ENCODE data around the gene COL4A1. TPM values are rescaled to one million over a fixed set of nuclear protein-coding genes. Genes with fewer than 3 reads are reported as not detected.

Gene COL4A1
- polyA plus RNA-seq, 1 donor (not counting 4 experiments of a cell fraction or from before 2014, with no cell fraction given), result 22.3 TPM

- Histone ChIP-seq H2AFZ (ENCODE audit: control insufficient read depth, low read length) (no peak overlapping the region), H3K9me1 (ENCODE audit: control insufficient read depth, extremely low read depth, insufficient read depth, low read length) (no peaks in the 10 kb centered on the region), H3K4me2 (ENCODE audit: control insufficient read depth, extremely low read depth, insufficient read depth, low read depth, low read length) (no peak overlapping the region), H3K79me2 (ENCODE audit: control insufficient read depth, insufficient read depth, low read length) (no peaks in the 10 kb centered on the region), H3K9ac (ENCODE audit: control insufficient read depth, extremely low read depth, insufficient read depth, low read length) (no peak overlapping the region), H3K9me3 (ENCODE audit: control insufficient read depth, low read depth, low read length) (no peaks in the 10 kb centered on the region), H4K20me1 (ENCODE audit: control insufficient read depth, extremely low read depth, insufficient read depth, low read length) (no peaks in the 10 kb centered on the region), H3K36me3 (ENCODE audit: control insufficient read depth in 2 of 2, extremely low read depth in 1 of 2, insufficient read depth in 2 of 2, low read length in 2 of 2) (peaks cover 3 to 17% of the 10 kb centered on the region in 2 experiments), H3K4me3 (ENCODE audit: control insufficient read depth in 2 of 3, extremely low read depth in 1 of 3, insufficient read depth in 2 of 3, low read depth in 1 of 3, low read length in 3 of 3) (no peak overlapping the region), H3K27ac (ENCODE audit: control insufficient read depth, insufficient read depth, low read length) (no peak overlapping the region), H3K4me1 (ENCODE audit: control insufficient read depth, extremely low read depth, insufficient read depth, low read length) (no peaks in the 10 kb centered on the region), H3K27me3 (ENCODE audit: control insufficient read depth, extremely low read depth, insufficient read depth, low read length) (no peaks in the 10 kb centered on the region)
- dilution Hi-C loops (cut with MboI; ENCODE audit: extremely low pct_ligation_motif_present, low sequenced_read_pairs), result no loop called here
- DNase-seq (ENCODE audit: low read depth, low spot score), result no peak
- FAIRE-seq, result no peak
- TF ChIP-seq CTCF (optimal IDR thresholded peaks at IDR 0.05 in 1 of 3, IDR thresholded peaks at IDR 0.05 in 1 of 3, conservative IDR thresholded peaks at IDR 0.05 in 1 of 3; ENCODE audit: extremely low read depth in 1 of 3, insufficient read depth in 2 of 3, low read length in 3 of 3) (no peak), EZH2 (IDR thresholded peaks at IDR 0.05; ENCODE audit: low read length) (no peak)
These were observed 113.5 kb downstream of the COL4A1 start for GRCh38 chr13:110193491-110193890.

GRCh38 chr13:110192472-110192871 is 114.5 kb downstream of the COL4A1 start:
- no peaks in the 10 kb centered on the region for H3K9me3 ChIP-seq (ENCODE audit: control insufficient read depth, low read depth, low read length)
- no peak overlapping the region for H3K4me2 ChIP-seq (ENCODE audit: control insufficient read depth, extremely low read depth, insufficient read depth, low read depth, low read length)
- no peak overlapping the region for H3K9ac ChIP-seq (ENCODE audit: control insufficient read depth, extremely low read depth, insufficient read depth, low read length)
- no peaks in the 10 kb centered on the region for H3K27me3 ChIP-seq (ENCODE audit: control insufficient read depth, extremely low read depth, insufficient read depth, low read length)
- no peak overlapping the region for H3K27ac ChIP-seq (ENCODE audit: control insufficient read depth, insufficient read depth, low read length)
- no peak overlapping the region for H2AFZ ChIP-seq (ENCODE audit: control insufficient read depth, low read length)
- TF ChIP-seq CTCF (optimal IDR thresholded peaks at IDR 0.05 in 1 of 3, IDR thresholded peaks at IDR 0.05 in 1 of 3, conservative IDR thresholded peaks at IDR 0.05 in 1 of 3; ENCODE audit: extremely low read depth in 1 of 3, insufficient read depth in 2 of 3, low read length in 3 of 3) (no peak), EZH2 (IDR thresholded peaks at IDR 0.05; ENCODE audit: low read length) (no peak)
- no peaks in the 10 kb centered on the region for H4K20me1 ChIP-seq (ENCODE audit: control insufficient read depth, extremely low read depth, insufficient read depth, low read length)
- peaks cover 1% of the 10 kb centered on the region for H3K9me1 ChIP-seq (ENCODE audit: control insufficient read depth, extremely low read depth, insufficient read depth, low read length)
- FAIRE-seq, result no peak
- dilution Hi-C loops (cut with MboI; ENCODE audit: extremely low pct_ligation_motif_present, low sequenced_read_pairs), result no loop called here
- DNase-seq (ENCODE audit: low read depth, low spot score), result no peak
- H3K4me1 ChIP-seq (ENCODE audit: control insufficient read depth, extremely low read depth, insufficient read depth, low read length), result peaks cover 4% of the 10 kb centered on the region
- H3K36me3 ChIP-seq (ENCODE audit: control insufficient read depth in 2 of 2, extremely low read depth in 1 of 2, insufficient read depth in 2 of 2, low read length in 2 of 2), result peaks cover 5 to 22% of the 10 kb centered on the region in 2 experiments
- H3K4me3 ChIP-seq (ENCODE audit: control insufficient read depth in 2 of 3, extremely low read depth in 1 of 3, insufficient read depth in 2 of 3, low read depth in 1 of 3, low read length in 3 of 3), result no peak overlapping the region
- no peaks in the 10 kb centered on the region for H3K79me2 ChIP-seq (ENCODE audit: control insufficient read depth, insufficient read depth, low read length)

Measured in keratinocyte (primary cell).